Middle frontal gyrus (tissue), 1 donor: ENCODE data around the gene RHOT2.

Source experiments
- DNase-seq: peaks from one replicate; pipeline ENCODE4 v3.0.0-alpha.2; 2015; ENCODE audit warnings: low spot score; ENCODE audit errors: extremely low spot score

The RHOT2 gene

GRCh38 chr16:669666-670065 is 1.7 kb downstream of the RHOT2 start:
- DNase-seq, result no peak

DNA sequence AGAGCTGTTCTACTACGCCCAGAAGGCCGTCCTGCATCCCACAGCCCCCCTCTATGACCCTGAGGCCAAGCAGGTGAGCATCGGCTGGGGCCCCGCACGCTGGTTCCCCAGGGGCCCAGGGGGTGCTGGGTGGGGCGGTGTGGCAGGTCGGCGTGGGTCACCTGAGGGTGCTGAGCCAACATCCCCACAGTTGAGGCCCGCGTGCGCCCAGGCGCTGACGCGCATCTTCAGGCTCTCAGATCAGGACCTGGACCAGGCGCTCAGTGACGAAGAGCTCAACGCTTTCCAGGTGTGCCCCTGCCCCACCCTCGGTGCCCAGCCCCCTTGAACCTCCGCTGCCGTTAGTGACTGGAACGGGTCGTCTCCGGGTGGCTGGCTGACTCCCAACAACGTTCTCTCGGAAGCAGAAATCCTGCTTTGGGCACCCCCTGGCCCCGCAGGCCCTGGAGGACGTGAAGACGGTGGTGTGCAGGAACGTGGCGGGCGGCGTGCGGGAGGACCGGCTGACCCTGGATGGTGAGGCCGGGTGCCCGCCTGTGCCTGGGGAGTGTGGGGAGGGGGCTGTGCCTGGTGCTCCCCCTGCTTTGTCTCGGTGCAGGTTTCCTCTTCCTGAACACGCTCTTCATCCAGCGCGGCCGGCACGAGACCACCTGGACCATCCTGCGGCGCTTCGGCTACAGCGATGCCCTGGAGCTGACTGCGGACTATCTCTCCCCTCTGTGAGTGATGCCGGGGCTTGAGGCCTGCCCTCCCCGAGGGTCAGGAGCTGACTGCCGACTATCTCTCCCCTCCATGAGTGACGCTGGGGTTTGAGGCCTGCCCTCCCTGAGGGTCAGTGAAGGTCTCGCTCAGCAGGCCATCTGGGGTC is 2.8 kb downstream of the RHOT2 start:
- DNase-seq, result no peak

DNA sequence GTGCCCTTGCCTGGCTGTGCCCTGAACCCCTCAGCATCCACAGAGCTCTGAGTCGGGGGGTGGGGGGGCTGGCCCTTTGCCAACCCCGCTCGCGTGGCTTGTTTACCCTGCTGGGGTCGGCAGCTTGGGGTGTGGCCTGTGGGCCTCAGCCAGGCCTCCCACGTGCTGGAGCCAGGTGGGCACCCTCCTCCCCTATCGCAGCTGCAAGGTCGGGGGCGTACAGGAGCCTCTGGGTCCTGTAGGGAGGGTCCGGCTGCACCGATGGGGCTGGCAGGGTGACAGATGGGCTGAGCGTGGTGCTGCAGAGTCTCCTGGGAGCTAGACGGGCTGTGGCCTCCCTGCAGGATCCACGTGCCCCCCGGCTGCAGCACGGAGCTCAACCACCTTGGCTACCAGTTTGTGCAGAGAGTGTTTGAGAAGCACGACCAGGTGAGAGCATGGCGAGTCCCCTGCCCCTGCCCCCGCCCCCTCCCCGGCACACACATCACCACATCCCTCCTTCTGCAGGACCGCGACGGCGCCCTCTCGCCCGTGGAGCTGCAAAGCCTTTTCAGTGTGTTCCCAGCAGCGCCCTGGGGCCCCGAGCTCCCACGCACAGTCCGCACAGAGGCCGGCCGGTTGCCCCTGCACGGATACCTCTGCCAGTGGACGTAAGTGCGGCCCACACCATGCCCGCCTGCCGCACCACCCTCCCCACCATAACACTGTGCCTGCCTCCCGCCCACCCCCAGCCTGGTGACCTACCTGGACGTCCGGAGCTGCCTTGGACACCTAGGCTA is 3.6 kb downstream of the RHOT2 start:
- DNase-seq, result no peak

GRCh38 chr16:672371-672770 is 4.4 kb downstream of the RHOT2 start:
- no peak for DNase-seq

DNA sequence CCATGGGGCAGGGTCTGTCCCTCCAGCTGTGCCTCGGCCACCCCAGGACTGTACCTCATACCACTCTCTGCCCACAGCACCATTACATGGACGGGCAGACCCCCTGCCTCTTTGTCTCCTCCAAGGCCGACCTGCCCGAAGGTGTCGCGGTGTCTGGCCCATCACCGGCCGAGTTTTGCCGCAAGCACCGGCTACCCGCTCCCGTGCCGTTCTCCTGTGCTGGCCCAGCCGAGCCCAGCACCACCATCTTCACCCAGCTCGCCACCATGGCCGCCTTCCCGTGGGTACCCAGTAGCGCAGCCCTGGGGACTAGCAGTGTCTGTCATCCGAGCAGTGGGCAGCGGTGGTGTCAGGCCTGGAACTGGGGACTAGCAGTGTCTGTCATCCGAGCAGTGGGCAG is 4.9 kb downstream of the RHOT2 start:
- no peak for DNase-seq

GRCh38 chr16:673399-673991 is 5.6 kb downstream of the RHOT2 start:
- no peak for DNase-seq

DNA sequence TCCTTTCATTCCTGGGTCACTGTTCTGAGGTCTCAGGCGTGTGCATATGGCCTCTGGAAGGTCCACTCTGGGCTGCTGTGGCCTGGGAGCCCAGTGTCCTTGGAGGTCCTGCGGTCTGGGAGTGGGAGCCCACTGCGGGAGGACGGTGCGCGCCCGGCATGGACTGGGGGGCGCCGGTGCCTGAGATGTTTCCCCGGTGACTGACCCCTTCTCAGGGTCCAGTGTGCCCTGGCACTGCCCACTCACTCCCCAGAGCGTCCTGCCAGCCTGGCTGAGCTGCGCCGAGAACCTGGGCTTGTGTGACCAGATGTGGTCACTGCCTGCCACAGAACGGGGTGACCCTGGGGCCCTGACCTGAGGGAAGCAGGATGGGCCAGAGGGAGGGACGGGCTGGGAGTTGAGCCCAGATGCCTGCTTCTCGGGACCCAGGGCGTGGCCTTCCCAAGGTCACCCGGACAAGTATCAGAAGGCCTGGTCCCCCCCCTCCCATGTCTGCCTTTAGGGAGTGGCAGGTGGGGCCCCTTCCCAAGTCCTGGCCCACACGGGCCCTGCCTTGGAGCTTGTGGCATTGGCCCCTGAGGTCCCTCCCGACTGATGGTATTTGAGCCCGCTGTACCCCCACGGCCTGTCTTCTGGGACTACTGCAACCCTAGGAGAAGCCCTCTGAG is 6.4 kb downstream of the RHOT2 start:
- no peak for DNase-seq

DNA sequence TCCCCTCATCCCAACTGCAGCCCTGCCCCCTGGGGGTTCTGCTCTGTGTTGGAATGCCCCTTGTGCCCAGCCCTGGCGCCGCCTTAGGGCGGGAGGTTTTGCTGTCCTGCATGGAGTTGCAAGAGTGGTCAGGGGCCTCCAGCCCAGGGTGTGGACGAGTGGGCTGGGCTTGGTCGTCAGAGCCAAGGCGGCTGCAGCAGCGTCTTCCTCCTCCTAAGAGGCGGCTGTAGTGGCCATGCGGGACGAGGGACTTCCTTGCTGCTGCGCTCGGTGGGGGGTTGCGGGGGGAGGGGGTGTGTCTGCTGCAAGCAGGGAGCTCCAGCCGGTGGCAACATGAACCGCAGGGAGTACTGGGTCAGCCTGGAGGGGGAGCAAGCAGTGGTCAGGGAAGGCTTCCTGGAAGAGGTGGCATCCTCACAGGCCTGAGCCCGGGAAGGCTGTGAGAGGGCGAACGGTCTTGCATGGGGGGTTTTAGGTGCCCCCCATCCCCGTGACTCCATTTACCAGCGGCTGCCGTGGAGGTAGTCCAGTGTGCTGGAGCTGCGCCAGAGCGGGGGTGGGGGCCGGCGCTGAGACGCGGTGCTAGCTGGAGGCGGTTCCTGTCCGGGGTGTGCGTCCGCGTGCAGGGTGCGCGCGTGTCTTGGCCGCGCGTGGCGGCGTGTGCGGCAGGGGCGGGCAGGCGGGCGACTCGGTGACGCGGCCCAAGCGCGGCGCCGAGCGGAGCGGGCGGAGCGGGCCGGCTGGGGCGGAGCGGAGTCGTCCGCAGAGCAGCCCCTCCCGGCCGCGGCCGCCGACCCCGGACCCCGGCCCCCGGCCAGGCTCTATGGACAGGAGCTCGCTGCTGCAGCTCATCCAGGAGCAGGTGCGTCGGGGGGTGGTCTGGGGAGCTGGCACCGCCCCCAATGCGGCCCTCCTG is 7.3 kb downstream of the RHOT2 start, which contains the start of gene RHBDL1:
TSS of gene RHBDL1 (plus strand) at position 704 of the 916 bp plus-strand sequence. CDS start at position 824, 120 bp downstream.
- DNase-seq, result peak; percentile 44

DNA sequence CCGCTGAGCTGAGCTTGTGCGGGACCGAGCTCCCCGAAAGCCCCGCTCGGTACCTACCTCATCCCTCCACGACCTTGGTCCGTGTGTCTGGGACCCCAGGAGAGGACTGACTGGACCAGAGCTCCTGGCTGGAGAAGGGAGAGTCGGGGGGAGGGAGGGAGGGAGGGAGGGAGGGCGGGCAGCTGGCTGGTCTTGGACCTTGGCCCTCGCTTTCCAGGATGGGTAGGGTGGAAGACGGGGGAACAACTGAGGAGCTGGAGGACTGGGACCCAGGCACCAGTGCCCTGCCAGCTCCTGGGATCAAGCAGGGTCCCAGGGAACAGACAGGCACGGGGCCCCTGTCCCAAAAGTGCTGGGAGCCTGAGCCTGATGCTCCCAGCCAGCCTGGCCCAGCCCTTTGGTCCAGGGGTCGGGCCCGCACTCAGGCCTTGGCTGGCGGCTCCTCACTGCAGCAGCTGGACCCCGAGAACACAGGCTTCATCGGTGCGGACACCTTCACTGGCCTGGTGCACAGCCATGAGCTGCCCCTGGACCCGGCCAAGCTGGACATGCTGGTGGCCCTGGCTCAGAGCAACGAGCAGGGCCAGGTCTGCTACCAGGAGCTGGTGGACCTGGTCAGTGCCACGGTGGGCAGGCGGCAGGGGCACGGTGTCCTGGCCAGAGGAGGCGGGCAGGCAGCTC is 8.1 kb downstream of the RHOT2 start:
- no peak for DNase-seq

DNA sequence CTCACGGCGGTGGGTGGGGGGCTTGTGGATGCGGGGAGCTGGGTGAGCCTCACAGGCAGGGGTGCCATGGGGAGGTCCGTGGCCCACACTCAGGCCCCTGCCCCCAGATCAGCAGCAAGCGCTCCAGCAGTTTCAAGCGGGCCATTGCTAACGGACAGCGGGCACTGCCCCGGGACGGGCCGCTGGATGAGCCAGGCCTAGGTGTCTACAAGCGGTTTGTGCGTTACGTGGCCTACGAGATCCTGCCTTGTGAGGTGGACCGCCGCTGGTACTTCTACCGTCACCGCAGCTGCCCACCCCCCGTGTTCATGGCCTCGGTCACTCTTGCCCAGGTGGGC is 8.6 kb downstream of the RHOT2 start:
- DNase-seq, result no peak

GRCh38 chr16:676913-677312 is 9.0 kb downstream of the RHOT2 start:
- DNase-seq, result no peak

GRCh38 chr16:677316-678190 is 9.6 kb downstream of the RHOT2 start:
- DNase-seq, result no peak

DNA sequence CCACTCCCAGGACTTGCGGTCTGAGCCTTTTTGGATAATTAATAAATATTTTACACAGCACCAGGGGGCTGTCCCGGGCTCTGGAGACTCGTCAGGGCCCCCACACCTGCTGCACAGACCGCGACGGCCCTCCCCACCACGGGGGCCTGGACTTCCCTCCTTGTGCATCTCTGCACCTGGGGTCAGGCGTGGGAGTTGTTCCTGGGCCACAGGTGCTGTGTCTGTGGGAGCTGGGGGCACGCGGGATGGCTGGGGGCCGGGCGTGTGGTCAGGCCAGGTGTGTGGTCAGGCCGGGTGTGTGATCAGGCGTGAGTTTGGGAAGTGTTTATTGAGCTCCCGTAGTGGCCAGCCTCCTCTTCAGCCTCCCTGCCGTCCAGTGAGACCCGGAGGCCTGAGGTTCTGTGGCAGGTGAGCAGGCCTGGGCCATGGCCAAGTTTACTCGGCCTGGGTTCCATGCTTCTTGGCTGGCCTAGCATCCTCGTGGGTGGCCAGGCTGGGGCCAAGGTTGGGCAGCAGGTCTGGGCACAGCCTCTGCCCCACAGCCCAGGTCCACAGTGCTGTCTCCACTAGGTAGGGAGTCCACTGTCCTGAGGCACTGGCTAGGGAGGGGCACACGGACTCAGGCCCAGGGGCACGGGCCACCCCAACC is 10.4 kb downstream of the RHOT2 start:
- DNase-seq, result no peak

DNA sequence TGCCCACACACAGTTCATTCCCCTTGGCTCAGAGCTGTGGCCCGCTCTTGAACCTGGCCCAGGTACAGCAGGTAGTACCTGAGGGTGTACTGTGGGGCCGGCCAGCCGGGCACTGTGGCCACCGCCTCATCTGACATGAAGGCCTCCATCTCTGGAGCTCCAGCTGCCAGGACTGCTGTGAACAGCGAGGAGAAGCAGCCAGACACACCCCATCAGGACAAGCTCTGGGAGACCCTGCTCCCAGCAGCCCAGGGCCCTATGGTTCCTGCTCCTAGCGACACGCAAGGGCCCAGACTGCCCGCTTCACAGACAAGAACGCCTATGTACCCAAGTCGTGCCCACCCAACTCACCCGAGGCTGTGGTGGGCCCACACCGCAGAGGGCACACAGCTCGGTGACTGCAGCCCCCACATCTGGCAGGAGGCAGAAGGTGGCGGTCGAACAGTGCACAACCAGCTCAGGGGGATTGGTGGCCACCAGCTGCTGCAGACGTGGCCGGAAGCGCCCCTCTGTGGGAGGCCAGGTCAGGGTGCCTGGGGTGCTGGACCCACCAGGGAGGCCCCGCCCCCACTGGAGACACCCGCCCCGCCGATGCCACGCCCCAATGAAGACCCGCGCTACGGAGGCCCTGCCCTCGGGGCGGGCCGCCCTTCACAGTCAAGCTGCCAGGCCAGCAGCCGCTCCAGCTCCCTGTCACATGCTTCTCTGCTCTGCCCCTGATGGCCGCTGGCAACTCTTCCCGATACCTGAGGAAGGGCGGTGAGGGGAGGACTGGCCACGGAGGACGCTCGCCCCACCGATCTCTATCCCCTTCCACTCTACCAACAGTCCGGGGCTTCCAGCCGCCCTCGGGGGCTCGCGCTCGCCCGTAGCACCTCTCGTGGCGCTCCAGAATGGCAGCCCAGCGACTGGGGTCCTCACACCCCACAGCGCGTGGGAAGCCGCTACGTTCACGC is 11.2 kb downstream of the RHOT2 start:
- no peak for DNase-seq

GRCh38 chr16:679814-680624 is 12.1 kb downstream of the RHOT2 start, which contains the start of gene STUB1:
STUB1 (plus strand) TSS chr16:680410; CDS start chr16:680526, 116 bp downstream.
- peak; percentile 81 for DNase-seq

DNA sequence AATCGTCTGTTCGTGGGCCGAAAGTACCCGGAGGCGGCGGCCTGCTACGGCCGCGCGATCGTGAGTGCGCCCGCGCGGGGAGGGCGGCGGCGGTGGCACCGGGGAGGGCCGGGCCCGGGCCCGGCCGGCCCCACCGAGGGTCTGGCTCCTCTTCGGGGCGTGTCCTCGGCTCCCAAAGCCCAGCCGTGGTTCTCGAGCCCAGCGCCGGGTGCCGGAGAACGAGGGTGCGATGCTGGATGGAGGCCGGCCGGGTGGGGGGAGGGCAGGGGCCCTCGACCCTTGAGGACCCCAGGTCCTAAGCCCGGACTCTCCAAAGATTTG is 12.7 kb downstream of the RHOT2 start:
- no peak for DNase-seq
